ENCODE results near the gene UVRAG.

Gene UVRAG

DNA sequence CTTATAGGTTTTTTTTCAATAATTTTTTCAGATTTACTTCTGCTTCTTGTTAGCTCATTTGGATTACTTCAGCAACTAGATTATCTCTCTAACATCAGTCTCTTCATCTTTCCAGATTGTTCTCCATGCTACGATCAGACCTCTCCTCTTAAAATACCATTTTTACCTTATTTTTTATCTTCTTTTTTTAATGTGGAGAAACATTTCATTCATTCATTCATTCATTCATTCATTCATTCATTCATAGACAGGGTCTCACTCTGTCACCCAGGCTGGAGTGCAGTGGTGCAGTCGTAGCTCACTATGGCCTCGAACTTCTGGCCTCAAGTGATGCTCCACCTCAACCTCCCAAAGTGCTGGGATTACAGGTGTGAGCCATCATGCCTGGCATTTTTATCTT, 189.4 kb downstream of the UVRAG start:
- no peak overlapping the region for H3K27ac ChIP-seq (ENCODE audit: low read length)
- no peak overlapping the region for H2AFZ ChIP-seq (ENCODE audit: low read length)
- no peaks in the 10 kb centered on the region for H3F3A ChIP-seq (ENCODE audit: insufficient read depth, low read length)
- TF ChIP-seq EZH2phosphoT487 (IDR thresholded peaks at IDR 0.05; ENCODE audit: low read length) (no peak), EZH2 (optimal IDR thresholded peaks at IDR 0.05; ENCODE audit: low read depth, low read length) (no peak)
- TF ChIP-seq, protein P1, sequence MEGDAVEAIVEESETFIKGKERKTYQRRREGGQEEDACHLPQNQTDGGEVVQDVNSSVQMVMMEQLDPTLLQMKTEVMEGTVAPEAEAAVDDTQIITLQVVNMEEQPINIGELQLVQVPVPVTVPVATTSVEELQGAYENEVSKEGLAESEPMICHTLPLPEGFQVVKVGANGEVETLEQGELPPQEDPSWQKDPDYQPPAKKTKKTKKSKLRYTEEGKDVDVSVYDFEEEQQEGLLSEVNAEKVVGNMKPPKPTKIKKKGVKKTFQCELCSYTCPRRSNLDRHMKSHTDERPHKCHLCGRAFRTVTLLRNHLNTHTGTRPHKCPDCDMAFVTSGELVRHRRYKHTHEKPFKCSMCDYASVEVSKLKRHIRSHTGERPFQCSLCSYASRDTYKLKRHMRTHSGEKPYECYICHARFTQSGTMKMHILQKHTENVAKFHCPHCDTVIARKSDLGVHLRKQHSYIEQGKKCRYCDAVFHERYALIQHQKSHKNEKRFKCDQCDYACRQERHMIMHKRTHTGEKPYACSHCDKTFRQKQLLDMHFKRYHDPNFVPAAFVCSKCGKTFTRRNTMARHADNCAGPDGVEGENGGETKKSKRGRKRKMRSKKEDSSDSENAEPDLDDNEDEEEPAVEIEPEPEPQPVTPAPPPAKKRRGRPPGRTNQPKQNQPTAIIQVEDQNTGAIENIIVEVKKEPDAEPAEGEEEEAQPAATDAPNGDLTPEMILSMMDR (IDR thresholded peaks at IDR 0.05; ENCODE audit: low read length) = no peak
- no peaks in the 10 kb centered on the region for H3K9me2 ChIP-seq (replicated peaks; ENCODE audit: insufficient read depth, low read length)
- H3K9ac ChIP-seq (ENCODE audit: low read length) = no peak overlapping the region
- no peaks in the 10 kb centered on the region for H3K36me3 ChIP-seq (replicated peaks; ENCODE audit: insufficient read depth, low read length)
- H3K9me3 ChIP-seq (replicated peaks; ENCODE audit: insufficient read depth, low read length) = no peaks in the 10 kb centered on the region
- DNase-seq = no peak
- H3K27me3 ChIP-seq (replicated peaks; ENCODE audit: insufficient read depth, low read length) = no peaks in the 10 kb centered on the region
- H3K4me1 ChIP-seq (ENCODE audit: low read length) = peaks cover 9% of the 10 kb centered on the region
- no peaks in the 10 kb centered on the region for H4K20me1 ChIP-seq (ENCODE audit: insufficient read depth, low read length)
- H3K4me2 ChIP-seq (ENCODE audit: low read depth, low read length) = no peak overlapping the region
- H3K79me2 ChIP-seq (ENCODE audit: low read length) = no peaks in the 10 kb centered on the region
- H3K4me3 ChIP-seq (ENCODE audit: low read length) = no peak overlapping the region

GRCh38 chr11:76005756-76006155, 190.7 kb downstream of the UVRAG start:
- TF ChIP-seq EZH2phosphoT487 (IDR thresholded peaks at IDR 0.05; ENCODE audit: low read length) = no peak
- TF ChIP-seq EZH2 (optimal IDR thresholded peaks at IDR 0.05; ENCODE audit: low read depth, low read length) = no peak
- TF ChIP-seq, protein P1 (IDR thresholded peaks at IDR 0.05; ENCODE audit: low read length) = no peak
- Histone ChIP-seq H3F3A (ENCODE audit: insufficient read depth, low read length) (no peaks in the 10 kb centered on the region), H2AFZ (ENCODE audit: low read length) (no peak overlapping the region), H3K9me2 (replicated peaks; ENCODE audit: insufficient read depth, low read length) (no peaks in the 10 kb centered on the region), H3K27me3 (replicated peaks; ENCODE audit: insufficient read depth, low read length) (no peaks in the 10 kb centered on the region), H3K9me3 (replicated peaks; ENCODE audit: insufficient read depth, low read length) (no peaks in the 10 kb centered on the region), H3K4me3 (ENCODE audit: low read length) (no peak overlapping the region), H3K4me2 (ENCODE audit: low read depth, low read length) (no peak overlapping the region), H3K79me2 (ENCODE audit: low read length) (no peaks in the 10 kb centered on the region), H3K9ac (ENCODE audit: low read length) (no peak overlapping the region), H4K20me1 (ENCODE audit: insufficient read depth, low read length) (no peaks in the 10 kb centered on the region), H3K27ac (ENCODE audit: low read length) (no peak overlapping the region), H3K4me1 (ENCODE audit: low read length) (peaks cover 6% of the 10 kb centered on the region), H3K36me3 (replicated peaks; ENCODE audit: insufficient read depth, low read length) (no peaks in the 10 kb centered on the region)
- DNase-seq = no peak

DNA sequence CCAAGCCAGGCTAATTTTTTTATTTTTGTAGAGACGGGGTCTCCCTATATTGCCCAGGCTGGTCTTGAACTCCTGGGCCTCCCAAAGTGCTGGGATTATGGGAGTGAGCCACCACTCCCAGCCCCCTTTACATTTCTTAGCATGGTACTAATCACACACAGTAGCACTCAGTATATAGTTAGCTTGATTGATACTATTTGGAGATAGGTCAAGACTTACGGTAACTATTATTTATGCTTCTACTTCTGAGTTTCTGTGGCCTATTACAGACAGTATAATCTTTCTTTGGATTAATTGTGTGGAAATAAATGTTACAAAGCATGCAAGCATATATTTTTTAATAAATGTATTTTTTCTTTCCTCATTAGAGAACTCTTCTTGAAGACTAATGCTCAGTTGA, 192.2 kb downstream of the UVRAG start:
- Histone ChIP-seq H3K4me2 (ENCODE audit: low read depth, low read length) (no peak overlapping the region), H3K4me1 (ENCODE audit: low read length) (no peaks in the 10 kb centered on the region), H3K9ac (ENCODE audit: low read length) (no peak overlapping the region), H3K27me3 (replicated peaks; ENCODE audit: insufficient read depth, low read length) (no peaks in the 10 kb centered on the region), H2AFZ (ENCODE audit: low read length) (no peak overlapping the region), H3K36me3 (replicated peaks; ENCODE audit: insufficient read depth, low read length) (no peaks in the 10 kb centered on the region), H3F3A (ENCODE audit: insufficient read depth, low read length) (no peaks in the 10 kb centered on the region), H3K9me2 (replicated peaks; ENCODE audit: insufficient read depth, low read length) (no peaks in the 10 kb centered on the region), H3K27ac (ENCODE audit: low read length) (no peak overlapping the region), H3K79me2 (ENCODE audit: low read length) (no peaks in the 10 kb centered on the region), H3K9me3 (replicated peaks; ENCODE audit: insufficient read depth, low read length) (no peaks in the 10 kb centered on the region), H4K20me1 (ENCODE audit: insufficient read depth, low read length) (no peaks in the 10 kb centered on the region), H3K4me3 (ENCODE audit: low read length) (no peak overlapping the region)
- DNase-seq = no peak
- TF ChIP-seq EZH2phosphoT487 (IDR thresholded peaks at IDR 0.05; ENCODE audit: low read length) = no peak
- TF ChIP-seq EZH2 (optimal IDR thresholded peaks at IDR 0.05; ENCODE audit: low read depth, low read length) = no peak
- TF ChIP-seq, protein P1 (IDR thresholded peaks at IDR 0.05; ENCODE audit: low read length) = no peak
